Effector CD8-positive, alpha-beta T cell (primary cell): Measurements from ENCODE around the gene PET117.
"Not testable (repeated sequence)": the region's sequence is repeated elsewhere in the genome, so short reads cannot be mapped to it uniquely, and the experiment has no call there.

Experiments
- DNase-seq: peaks from one replicate; lab custom pipeline; 2025; lab: John Stamatoyannopoulos, UW

The PET117 gene

DNA sequence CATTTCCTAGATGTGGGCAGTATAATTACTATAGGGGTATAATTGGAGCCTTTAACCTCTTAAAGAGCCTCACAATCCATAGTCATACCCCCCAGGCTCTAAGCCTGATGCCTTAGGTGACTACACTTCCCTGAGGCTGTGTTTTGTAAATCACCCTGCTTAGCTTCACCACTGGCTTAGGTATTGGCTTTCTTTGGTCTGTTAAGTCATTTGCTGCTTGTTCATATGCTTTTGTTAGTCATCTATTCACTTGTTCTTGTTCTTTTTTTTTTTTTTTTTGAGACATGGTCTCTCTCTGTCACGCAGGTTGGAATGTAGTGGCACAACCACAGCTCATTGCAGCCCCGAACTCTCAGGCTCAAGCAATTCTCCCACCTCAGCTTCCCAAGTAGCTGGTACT lies 26.7 kb downstream of the PET117 start:
- no peak for DNase-seq

DNA sequence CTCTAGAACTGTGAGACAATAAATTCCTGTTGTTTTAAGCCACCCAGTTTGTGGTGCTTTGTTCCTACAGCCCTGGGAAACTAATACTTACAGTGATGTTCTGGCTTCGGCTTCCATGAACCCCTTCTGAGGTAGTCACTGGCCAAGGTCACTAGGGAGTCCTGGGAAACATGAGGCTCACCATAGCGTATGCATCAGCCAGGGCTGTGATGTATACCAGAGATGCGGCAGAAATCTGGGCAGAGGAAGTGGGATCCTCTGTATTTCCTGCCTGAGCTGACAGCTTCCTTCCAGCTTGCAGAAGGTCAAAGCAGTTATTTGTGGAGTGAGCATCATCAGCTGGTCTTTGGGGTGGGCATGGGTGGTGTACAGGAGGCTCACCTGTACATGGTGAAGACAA lies 27.9 kb downstream of the PET117 start:
- DNase-seq, result no peak

DNA sequence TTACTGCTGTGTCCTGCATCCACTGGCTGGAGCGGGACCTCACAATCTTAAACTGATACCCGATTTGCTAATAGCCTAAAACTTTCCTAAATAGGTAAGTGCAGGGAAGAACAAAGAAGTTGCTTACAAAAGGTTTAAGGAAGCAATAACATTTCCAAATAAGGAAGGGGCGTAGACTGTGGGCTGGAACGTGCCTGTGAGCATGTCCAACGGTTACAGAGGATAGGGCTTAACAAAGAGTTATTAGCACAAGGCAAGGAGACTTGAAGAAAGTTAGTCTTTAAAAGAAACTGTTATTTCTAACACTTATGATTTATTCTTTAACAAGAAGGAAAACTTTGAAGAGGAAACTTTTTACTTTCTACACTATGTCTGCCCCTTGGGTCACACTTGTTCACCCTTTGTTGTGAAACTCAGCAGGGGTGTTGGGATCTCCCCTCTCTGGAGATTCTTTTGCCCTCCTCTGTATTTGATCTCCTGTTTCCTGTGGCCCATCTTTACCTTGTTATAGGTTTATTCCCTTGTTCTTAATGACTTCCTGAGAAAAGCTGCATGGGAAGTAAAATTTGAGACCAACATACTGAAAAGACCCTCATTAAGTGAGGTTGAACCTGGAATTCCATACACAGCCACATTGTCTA lies 28.7 kb downstream of the PET117 start:
- DNase-seq, result no peak

DNA sequence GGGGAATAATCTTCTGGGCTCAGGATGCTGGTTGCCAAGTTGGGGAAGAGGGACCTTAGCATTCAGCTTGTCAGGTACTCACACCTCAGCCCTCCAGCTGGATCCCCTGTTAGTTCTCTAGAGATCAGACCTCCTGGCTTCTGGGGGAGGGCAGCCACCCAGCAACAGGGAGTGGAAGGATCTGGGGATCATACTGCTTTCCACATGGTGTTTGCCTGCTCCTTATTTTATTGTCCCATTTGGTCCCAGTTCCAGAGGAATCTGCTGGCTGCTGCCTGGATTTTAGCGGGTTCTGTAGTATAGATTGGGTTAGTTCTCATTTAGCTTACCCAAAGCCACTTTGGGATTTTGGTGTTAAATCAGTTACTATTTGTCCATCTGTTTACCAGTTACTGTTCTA lies 29.3 kb downstream of the PET117 start:
- no peak for DNase-seq

DNA sequence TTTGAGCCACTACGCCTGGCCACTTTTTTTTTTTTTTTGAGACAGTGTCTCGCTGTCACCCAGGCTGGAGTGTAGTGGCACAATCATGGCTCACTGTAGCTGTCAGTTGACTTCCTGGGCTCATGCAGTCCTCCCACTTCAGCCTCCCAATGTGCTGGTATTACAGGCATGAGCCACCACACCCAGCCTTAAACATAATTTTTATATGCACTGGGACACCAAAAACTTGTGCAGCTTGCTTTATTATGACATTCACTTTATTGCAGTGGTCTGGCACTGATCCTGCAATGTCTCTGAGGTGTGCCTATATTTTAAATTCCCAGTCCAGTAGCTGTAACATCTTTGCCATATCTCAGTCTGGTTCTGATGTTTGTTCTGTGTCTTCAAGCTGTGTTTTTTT lies 34.7 kb downstream of the PET117 start:
- no peak for DNase-seq

DNA sequence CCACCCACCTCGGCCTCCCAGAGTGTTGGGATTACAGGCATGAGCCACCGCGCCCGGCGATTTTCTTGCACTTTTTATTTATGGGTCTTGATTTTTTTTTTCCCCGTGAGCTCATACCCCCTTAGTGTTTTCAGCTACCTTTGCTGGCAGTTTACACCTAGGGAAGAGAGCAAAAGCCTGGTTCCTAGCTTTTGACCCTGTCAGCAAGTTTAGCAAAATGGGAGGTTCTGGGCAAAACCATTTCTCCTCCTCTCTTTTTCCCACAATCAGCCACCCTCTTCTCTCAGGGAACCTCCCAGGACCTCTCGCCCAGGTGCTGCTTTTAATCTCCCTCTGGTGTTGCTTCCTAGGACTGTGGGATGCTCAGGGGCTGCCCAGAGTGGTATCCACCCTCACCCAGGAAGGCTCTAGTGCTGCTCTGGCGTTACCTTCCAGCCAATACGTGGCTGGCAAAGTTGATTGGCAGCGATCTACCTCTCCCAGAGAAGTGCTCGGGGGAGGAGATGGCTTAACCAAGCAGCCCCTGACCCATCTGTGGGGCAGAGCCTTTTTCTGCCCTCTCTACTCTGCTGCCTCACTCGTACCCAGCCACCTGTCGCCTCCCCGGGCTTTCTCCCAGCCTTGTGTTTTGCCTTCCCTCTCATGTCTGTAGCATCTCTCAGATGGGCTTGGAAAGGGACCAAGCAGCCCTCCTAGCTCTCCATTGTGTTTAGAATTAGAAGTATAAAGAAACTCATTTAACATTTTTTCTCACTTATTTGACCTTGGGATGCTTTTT lies 37.4 kb downstream of the PET117 start:
- no peak for DNase-seq

DNA sequence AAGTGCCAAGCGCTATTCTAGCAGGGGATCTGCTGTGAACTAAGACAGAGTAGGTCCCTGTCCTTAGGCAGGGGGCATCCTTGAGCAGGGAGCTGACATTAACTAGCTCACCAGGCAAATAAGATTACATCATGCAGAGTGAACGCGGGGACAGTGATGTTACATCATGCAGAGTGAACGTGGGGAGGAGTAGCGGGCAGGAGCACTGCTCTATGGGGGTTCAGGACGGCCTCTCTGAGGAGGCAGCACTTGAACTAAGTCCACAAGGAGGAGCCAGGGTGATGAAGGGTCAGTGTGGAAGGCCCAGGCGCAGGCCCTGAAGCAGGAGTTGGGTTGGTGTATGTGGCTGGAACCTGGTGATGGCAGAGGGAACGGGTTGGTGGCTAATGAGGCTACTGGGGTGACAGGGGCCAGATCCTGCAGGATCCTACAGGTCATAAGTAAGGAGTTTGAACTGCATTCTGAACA lies 38.7 kb downstream of the PET117 start:
- no peak for DNase-seq

DNA sequence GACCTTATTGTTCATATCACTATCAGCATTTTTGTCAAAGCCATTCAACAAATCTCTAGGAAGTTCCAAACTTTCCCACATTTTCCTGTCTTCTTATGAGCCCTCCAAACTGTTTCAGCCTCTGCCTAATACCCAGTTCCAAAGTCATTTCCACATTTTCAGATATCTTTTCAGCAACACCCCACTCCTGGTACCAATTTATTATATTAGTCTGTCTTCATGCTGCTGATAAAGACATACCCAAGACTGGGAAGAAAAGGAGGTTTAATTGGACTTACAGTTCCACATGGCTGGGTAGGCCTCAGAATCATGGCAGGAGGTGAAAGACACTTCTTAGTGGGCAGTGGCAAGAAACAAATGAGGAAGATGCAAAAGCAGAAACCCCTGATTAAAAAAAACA lies 42.7 kb downstream of the PET117 start:
- not testable (repeated sequence) for DNase-seq

DNA sequence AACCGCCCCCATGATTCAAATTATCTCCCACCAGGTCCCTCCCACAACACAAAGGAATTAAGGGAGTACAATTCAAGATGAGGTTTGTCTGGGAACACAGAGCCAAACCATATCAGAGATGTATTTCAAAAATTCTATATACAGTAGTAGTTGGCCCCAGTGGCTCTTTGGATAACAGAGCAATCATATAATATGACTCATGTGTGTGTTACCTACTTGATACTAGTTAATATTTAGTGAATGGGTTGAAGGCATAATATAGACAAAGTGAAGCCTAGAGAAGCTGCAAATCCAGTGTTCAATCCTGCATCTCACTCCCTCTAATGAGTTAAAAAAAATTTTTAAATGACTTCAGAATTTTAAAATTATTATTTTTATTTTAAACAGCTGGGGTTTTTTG lies 43.2 kb downstream of the PET117 start:
- DNase-seq, result no peak

DNA sequence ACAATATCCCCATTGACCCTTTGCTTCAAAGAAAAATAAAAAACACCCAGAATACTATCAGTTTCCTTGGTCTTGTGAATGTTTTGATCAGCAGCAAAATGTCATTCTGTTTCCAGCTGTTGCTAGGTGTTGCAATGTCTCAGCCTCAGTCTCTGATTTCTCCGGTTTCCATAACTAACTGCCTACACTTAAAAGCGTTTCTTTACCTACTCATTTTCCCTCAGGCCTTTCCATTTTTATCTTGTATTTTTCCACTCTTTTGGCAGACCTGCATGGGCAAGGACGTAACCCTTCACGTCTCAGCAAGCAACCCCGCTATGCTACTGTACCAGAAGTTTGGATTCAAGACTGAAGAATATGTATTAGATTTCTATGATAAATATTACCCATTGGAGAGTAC lies 49.4 kb downstream of the PET117 start:
- DNase-seq, result no peak

DNA sequence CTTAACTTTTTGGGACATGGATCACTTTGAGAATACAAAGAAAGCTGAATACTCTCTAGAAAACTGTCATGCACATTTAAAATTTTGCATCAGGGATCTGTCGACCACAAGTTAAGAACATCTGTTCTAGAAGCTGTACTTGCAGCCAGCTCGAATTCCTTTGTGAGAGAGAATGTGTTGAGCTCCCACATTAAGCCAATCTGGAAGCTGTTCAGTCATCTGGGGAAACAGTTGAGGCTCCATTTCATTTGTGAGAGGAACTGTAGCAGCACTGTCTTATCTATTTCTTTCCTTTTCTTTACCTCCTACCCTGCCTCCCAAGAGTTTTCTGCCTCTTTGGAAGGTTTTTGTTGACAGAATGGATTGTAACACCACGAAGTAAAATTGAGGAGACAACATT lies 50.8 kb downstream of the PET117 start:
- no peak for DNase-seq

DNA sequence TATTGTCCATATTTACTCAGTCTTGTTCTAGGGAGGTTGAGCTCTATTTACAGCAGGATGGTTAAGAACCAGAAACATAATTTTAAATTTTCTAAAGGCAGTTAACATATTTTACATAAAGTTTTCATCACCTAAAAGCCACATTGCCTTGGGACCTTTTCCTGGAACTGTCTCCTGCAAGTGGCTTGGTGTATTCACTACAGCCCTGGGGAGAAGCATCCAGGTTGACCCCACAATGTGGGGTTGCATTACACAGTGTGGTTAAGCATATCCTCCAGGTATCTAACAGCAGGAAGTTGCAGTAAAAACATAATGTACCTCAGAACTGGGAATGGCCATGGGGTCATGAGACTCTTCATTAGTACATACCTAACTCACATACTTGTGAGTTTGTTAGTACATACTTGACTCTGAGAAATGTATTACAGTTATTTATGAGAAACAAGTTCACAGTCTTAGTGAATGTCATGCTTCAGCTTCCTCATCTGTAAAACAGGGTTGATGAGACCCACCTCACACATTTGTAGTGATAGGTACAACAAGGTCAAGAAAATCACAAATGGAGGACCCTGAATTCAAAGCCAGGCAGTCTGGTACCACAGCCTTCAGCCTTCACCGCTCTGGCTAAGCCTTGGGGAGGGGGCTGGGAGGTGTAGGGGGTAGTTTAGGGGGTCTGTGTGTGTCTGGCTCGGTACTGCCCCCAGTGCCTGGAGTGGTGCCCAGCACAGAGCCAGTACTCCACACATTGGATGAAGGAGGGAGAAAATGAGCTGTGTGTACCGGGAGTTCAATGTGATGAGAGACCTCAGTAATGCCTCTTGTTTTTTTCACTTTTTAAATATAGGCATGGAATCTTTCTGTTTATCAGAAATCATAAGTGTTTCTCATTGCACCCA lies 52.9 kb downstream of the PET117 start:
- no peak for DNase-seq

DNA sequence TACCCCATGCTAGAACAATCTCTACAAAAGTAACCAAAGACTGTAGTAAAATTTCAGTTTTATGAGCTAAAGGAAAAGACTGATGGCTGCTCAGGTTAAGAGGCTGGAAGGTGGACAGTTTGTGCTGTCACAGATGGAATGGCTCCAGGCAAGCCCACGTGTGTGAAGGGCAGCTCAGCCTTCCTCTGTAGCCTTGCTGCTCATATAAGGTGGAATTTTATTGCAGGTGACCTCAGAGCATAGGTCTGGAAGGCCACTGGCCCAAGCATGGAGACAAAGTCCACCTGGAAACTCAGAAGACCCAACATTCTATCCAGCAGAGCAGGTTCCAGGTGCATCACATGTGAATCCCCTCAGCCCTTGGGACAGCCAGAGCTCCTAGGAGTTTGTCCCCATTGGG lies 53.6 kb downstream of the PET117 start:
- DNase-seq, result no peak
